ENCODE results near the gene CNTNAP1. TPM values are rescaled to one million over a fixed set of nuclear protein-coding genes. Genes with fewer than 3 reads are reported as not detected.

Gene CNTNAP1
- total RNA-seq, 1 experiment from 2014 or later, result 4.6 TPM

DNA sequence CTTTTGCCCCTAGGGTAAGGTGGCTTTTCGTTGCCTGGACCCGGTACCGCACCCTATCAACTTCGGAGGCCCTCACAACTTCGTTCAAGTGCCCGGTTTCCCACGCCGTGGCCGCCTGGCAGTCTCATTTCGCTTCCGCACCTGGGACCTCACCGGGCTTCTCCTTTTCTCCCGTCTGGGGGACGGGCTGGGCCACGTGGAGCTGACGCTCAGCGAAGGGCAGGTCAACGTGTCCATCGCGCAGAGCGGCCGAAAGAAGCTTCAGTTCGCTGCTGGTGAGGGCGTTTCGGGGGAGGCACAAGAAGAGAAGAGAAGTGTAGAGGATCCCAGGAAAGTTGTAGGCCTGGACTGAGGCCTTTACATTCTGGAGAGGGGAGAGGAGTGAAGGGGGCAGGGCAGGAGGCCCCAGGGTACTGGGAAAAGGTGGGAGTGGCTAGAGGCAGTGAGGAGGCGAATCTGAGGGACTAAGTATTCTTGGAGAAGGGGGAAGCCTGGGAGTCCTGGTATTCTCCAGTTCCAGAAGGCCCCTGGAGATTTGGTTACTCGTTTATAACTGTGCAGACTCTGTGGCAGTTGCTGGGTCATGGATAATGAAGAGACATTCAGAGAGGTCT, 5.5 kb downstream of the CNTNAP1 start:
- Histone ChIP-seq H3K9me2 (replicated peaks; ENCODE audit: low read length) (no peaks in the 10 kb centered on the region), H3K36me3 (ENCODE audit: low read depth, low read length) (no peaks in the 10 kb centered on the region), H2AFZ (ENCODE audit: low read length) (no peak overlapping the region), H3K27ac (ENCODE audit: low read length) (no peak overlapping the region), H3K79me2 (ENCODE audit: low read length) (no peaks in the 10 kb centered on the region), H3K4me1 (ENCODE audit: insufficient read depth, low read length) (peaks cover 5% of the 10 kb centered on the region; the same call in 1 of the 2 replicates), H3K4me3 (ENCODE audit: low read length) (no peak overlapping the region), H3K9ac (ENCODE audit: low read length) (no peak overlapping the region), H3F3A (ENCODE audit: low read length, unreplicated experiment) (no peaks in the 10 kb centered on the region), H3K9me3 (ENCODE audit: low read length) (no peaks in the 10 kb centered on the region), H3K27me3 (ENCODE audit: low read length) (no peaks in the 10 kb centered on the region), H3K4me2 (ENCODE audit: low read length) (no peak overlapping the region), H4K20me1 (ENCODE audit: low read length) (no peaks in the 10 kb centered on the region)
- ChIA-PET CTCF (no interaction called here), POLR2A (ENCODE audit: unreplicated experiment) (no interaction called here)
- DNase-seq (no peak), ATAC-seq (no peak)
- intact Hi-C loops (cut with micrococcal nuclease), result no loop called here
- TF ChIP-seq EZH2phosphoT487 (IDR thresholded peaks at IDR 0.05; ENCODE audit: borderline replicate concordance, low read length), result no peak
- TF ChIP-seq, protein P1, sequence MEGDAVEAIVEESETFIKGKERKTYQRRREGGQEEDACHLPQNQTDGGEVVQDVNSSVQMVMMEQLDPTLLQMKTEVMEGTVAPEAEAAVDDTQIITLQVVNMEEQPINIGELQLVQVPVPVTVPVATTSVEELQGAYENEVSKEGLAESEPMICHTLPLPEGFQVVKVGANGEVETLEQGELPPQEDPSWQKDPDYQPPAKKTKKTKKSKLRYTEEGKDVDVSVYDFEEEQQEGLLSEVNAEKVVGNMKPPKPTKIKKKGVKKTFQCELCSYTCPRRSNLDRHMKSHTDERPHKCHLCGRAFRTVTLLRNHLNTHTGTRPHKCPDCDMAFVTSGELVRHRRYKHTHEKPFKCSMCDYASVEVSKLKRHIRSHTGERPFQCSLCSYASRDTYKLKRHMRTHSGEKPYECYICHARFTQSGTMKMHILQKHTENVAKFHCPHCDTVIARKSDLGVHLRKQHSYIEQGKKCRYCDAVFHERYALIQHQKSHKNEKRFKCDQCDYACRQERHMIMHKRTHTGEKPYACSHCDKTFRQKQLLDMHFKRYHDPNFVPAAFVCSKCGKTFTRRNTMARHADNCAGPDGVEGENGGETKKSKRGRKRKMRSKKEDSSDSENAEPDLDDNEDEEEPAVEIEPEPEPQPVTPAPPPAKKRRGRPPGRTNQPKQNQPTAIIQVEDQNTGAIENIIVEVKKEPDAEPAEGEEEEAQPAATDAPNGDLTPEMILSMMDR (conservative IDR thresholded peaks at IDR 0.05; ENCODE audit: low read depth, low read length), result no peak
- no peak for TF ChIP-seq EZH2 (IDR thresholded peaks at IDR 0.05; ENCODE audit: low read length, unreplicated experiment)
- BruUV-seq (replicated peaks), result no TSS peak

DNA sequence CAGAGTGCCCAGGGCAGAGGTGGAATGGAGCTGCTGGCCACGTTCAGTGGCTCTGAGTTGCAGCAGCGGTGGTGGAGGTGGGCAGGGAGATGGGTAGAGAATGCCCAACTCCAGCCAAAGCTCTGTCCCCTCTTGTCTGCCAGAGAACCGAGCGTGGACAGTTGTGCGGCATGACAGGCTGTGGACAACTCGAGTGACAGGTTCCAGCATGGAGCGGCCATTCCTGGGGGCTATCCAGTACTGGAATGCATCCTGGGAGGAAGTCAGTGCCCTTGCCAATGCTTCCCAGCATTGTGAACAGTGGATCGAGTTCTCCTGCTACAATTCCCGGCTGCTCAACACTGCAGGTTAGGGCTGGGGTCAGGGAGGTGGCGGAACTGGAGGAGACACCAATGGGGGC, 8.3 kb downstream of the CNTNAP1 start:
- no TSS peak for BruUV-seq (replicated peaks)
- TF ChIP-seq EZH2 (IDR thresholded peaks at IDR 0.05; ENCODE audit: low read length, unreplicated experiment), result no peak
- TF ChIP-seq, protein P1 (conservative IDR thresholded peaks at IDR 0.05; ENCODE audit: low read depth, low read length), result no peak
- Histone ChIP-seq H3K27me3 (ENCODE audit: low read length) (no peaks in the 10 kb centered on the region), H4K20me1 (ENCODE audit: low read length) (no peaks in the 10 kb centered on the region), H2AFZ (ENCODE audit: low read length) (no peak overlapping the region), H3K9me2 (replicated peaks; ENCODE audit: low read length) (no peaks in the 10 kb centered on the region), H3K9me3 (ENCODE audit: low read length) (no peaks in the 10 kb centered on the region), H3K9ac (ENCODE audit: low read length) (no peak overlapping the region), H3K4me2 (ENCODE audit: low read length) (no peak overlapping the region), H3K36me3 (ENCODE audit: low read depth, low read length) (no peaks in the 10 kb centered on the region), H3K79me2 (ENCODE audit: low read length) (no peaks in the 10 kb centered on the region), H3F3A (ENCODE audit: low read length, unreplicated experiment) (no peaks in the 10 kb centered on the region), H3K4me3 (ENCODE audit: low read length) (no peak overlapping the region), H3K4me1 (ENCODE audit: insufficient read depth, low read length) (no peaks in the 10 kb centered on the region), H3K27ac (ENCODE audit: low read length) (no peak overlapping the region)
- CTCF ChIA-PET, result no interaction called here
- intact Hi-C loops (cut with micrococcal nuclease), result no loop called here
- DNase-seq (no peak), ATAC-seq (no peak)
- POLR2A ChIA-PET (ENCODE audit: unreplicated experiment), result no interaction called here

DNA sequence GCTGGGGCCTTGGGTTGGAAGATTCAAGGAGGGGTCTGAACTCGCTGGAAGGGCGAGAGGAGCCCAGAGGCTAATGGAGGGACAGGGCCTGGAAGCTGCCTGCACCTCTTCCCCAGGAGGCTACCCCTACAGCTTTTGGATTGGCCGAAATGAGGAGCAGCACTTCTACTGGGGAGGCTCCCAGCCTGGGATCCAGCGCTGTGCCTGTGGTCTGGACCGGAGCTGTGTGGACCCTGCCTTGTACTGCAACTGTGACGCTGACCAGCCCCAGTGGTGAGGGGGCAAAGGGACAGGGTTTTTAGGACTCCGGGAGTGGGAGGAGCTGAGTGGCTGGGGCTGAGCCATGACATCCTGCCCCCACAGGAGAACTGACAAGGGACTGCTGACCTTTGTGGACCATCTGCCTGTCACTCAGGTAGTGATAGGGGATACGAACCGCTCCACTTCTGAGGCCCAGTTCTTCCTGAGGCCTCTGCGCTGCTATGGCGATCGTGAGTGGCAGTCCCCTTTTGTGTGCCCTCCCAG, 8.8 kb downstream of the CNTNAP1 start:
- Histone ChIP-seq H3K79me2 (ENCODE audit: low read length) (no peaks in the 10 kb centered on the region), H3K4me3 (ENCODE audit: low read length) (no peak overlapping the region), H3K9me2 (replicated peaks; ENCODE audit: low read length) (no peaks in the 10 kb centered on the region), H4K20me1 (ENCODE audit: low read length) (no peaks in the 10 kb centered on the region), H3K4me2 (ENCODE audit: low read length) (no peak overlapping the region), H3K4me1 (ENCODE audit: insufficient read depth, low read length) (no peaks in the 10 kb centered on the region), H3K27me3 (ENCODE audit: low read length) (no peaks in the 10 kb centered on the region), H3F3A (ENCODE audit: low read length, unreplicated experiment) (no peaks in the 10 kb centered on the region), H3K9ac (ENCODE audit: low read length) (no peak overlapping the region), H3K36me3 (ENCODE audit: low read depth, low read length) (no peaks in the 10 kb centered on the region; the same call in 1 of the 2 replicates), H2AFZ (ENCODE audit: low read length) (no peak overlapping the region), H3K27ac (ENCODE audit: low read length) (no peak overlapping the region), H3K9me3 (ENCODE audit: low read length) (no peaks in the 10 kb centered on the region)
- POLR2A ChIA-PET (ENCODE audit: unreplicated experiment), result no interaction called here
- CTCF ChIA-PET, result no interaction called here
- intact Hi-C loops (cut with micrococcal nuclease), result no loop called here
- no peak for TF ChIP-seq EZH2phosphoT487 (IDR thresholded peaks at IDR 0.05; ENCODE audit: borderline replicate concordance, low read length)
- TF ChIP-seq, protein P1 (conservative IDR thresholded peaks at IDR 0.05; ENCODE audit: low read depth, low read length), result no peak
- TF ChIP-seq EZH2 (IDR thresholded peaks at IDR 0.05; ENCODE audit: low read length, unreplicated experiment), result no peak
- no peak for DNase-seq
- BruUV-seq (replicated peaks), result no TSS peak
- no peak for ATAC-seq

All from PC-3 (cell line).